Liver (tissue), 9 donors: ENCODE data around the gene MAML3. TPM values are rescaled to one million over a fixed set of nuclear protein-coding genes. Genes with fewer than 3 reads are reported as not detected.

Experiments used
- DNase-seq: peaks from one replicate; pipeline ENCODE4 v3.0.0-alpha.2; 2017; ENCODE audit warnings: low spot score
- H3K27ac ChIP-seq, 2 donors: one replicate each; pipeline ENCODE4 v1.7.0; 2013; ENCODE audit warnings: inconsistent platforms in 2 of 2, low read length in 2 of 2, control low read depth in 1 of 2, low read depth in 1 of 2, mild to moderate bottlenecking in 1 of 2
- H3K27me3 ChIP-seq, 4 donors: one replicate each; pipeline versions ENCODE4 v1.6.1 to v1.7.0; 2013; ENCODE audit warnings: low read length in 3 of 4, inconsistent platforms in 1 of 4, mild to moderate bottlenecking in 1 of 4, moderate library complexity in 1 of 4; ENCODE audit not compliant: control insufficient read depth in 4 of 4, insufficient read depth in 4 of 4
- H3K36me3 ChIP-seq, 4 donors: one replicate each; pipeline versions ENCODE4 v1.6.1 to v1.7.0; 2013; ENCODE audit warnings: low read length in 3 of 4, mild to moderate bottlenecking in 3 of 4, low read depth in 1 of 4, moderate library complexity in 1 of 4; ENCODE audit not compliant: control insufficient read depth in 4 of 4, insufficient read depth in 3 of 4
- H3K4me1 ChIP-seq, 4 donors: one replicate each; pipeline versions ENCODE4 v1.6.1 to v1.7.0; 2013; ENCODE audit warnings: low read length in 3 of 4, mild to moderate bottlenecking in 3 of 4, moderate library complexity in 1 of 4; ENCODE audit not compliant: control insufficient read depth in 4 of 4, insufficient read depth in 4 of 4
- H3K4me3 ChIP-seq, 3 donors: one replicate each; pipeline versions ENCODE4 v1.6.1 to v1.7.0; 2013; ENCODE audit warnings: low read length in 3 of 3, control low read depth in 1 of 3, low read depth in 1 of 3, mild to moderate bottlenecking in 1 of 3
- H3K9ac ChIP-seq, 2 donors: one replicate each; pipeline ENCODE4 v1.7.0; 2013; ENCODE audit warnings: low read length in 2 of 2, mild to moderate bottlenecking in 2 of 2, moderate library complexity in 2 of 2, control low read depth in 1 of 2, low read depth in 1 of 2
- H3K9me3 ChIP-seq, 4 donors: one replicate each; pipeline versions ENCODE4 v1.6.1 to v1.7.0; 2013; ENCODE audit warnings: low read length in 3 of 4; ENCODE audit not compliant: control insufficient read depth in 4 of 4
- ATF3 ChIP-seq: IDR thresholded peaks from 2 replicates; pipeline ENCODE4 v1.6.1; 2016; ENCODE audit warnings: antibody characterized with exemption
- EGR1 ChIP-seq, 2 donors: IDR thresholded peaks; 2 replicates each; pipeline ENCODE4 v1.6.1; 2016 to 2018; ENCODE audit warnings: antibody characterized with exemption in 2 of 2, low read depth in 2 of 2
- HNF4A ChIP-seq, 2 donors: conservative IDR thresholded peaks; 2 replicates each; pipeline ENCODE4 v1.6.1; 2016; ENCODE audit warnings: antibody characterized with exemption in 2 of 2, mild to moderate bottlenecking in 2 of 2
- HNF4G ChIP-seq: IDR thresholded peaks from 2 replicates; pipeline ENCODE4 v1.6.1; 2016; ENCODE audit warnings: antibody characterized with exemption
- JUND ChIP-seq, 2 donors: IDR thresholded peaks; 2 replicates each; pipeline ENCODE4 v1.6.1; 2016; ENCODE audit warnings: antibody characterized with exemption in 2 of 2
- MAX ChIP-seq: IDR thresholded peaks from 2 replicates; pipeline ENCODE4 v1.6.1; 2016; ENCODE audit warnings: antibody characterized with exemption
- NR2F2 ChIP-seq: IDR thresholded peaks from 2 replicates; pipeline ENCODE4 v1.6.1; 2016; ENCODE audit warnings: antibody characterized with exemption
- RAD21 ChIP-seq, 2 donors: IDR thresholded peaks; 2 replicates each; pipeline ENCODE4 v1.6.1; 2016; ENCODE audit warnings: antibody characterized with exemption in 2 of 2, mild to moderate bottlenecking in 2 of 2
- RXRA ChIP-seq, 2 donors: IDR thresholded peaks; 2 replicates each; pipeline ENCODE4 v1.6.1; 2017 to 2018; ENCODE audit warnings: antibody characterized with exemption in 2 of 2, mild to moderate bottlenecking in 1 of 2
- SP1 ChIP-seq: IDR thresholded peaks from 2 replicates; pipeline ENCODE4 v1.6.1; 2018; ENCODE audit warnings: antibody characterized with exemption, mild to moderate bottlenecking
- TAF1 ChIP-seq: conservative IDR thresholded peaks from 2 replicates; pipeline ENCODE4 v1.6.1; 2016; ENCODE audit warnings: antibody characterized with exemption, mild to moderate bottlenecking
- YY1 ChIP-seq: IDR thresholded peaks from 2 replicates; pipeline ENCODE4 v1.6.1; 2016; ENCODE audit warnings: antibody characterized with exemption, mild to moderate bottlenecking
- WGBS: extraction: QIAGEN DNeasy Blood & Tissue Kit; methylation state at CpG from one replicate; pipeline ENCODE4 v1.1.7; 2013; 5-methylcytosine and 5-hydroxymethylcytosine counted together
- polyA plus RNA-seq, 2 donors: library from polyadenylated mRNA; stranded (reverse) in 1 of 2; unstranded in 1 of 2; fragments of 200-250 nt in 1 of 2; fragments of >200 nt in 1 of 2; fragmentation: Nextera tagmentation in 1 of 2; extraction: Ambion mirVana in 1 of 2; gene quantifications; one replicate each; pipeline versions ENCODE4 v1.2.1 to v1.2.3, GENCODE V29; 2013 to 2015
- total RNA-seq, 2 donors: library from RNA; depleted of rRNA; stranded (reverse); fragments of >200 nt; gene quantifications; one replicate each; pipeline ENCODE4 v1.2.3, GENCODE V29; 2014
- TF ChIP-seq, protein P1 (sequence below): fragments of 150-350 bp; IDR thresholded peaks from 2 replicates; pipeline ENCODE4 v1.5.1; 2017; ENCODE audit warnings: improper control_type of control experiment, low read depth, low read length; ENCODE audit not compliant: missing input control
- TF ChIP-seq, protein P2 (sequence below): IDR thresholded peaks from 2 replicates; pipeline ENCODE4 v1.6.1; 2016; ENCODE audit warnings: antibody characterized with exemption, mild to moderate bottlenecking
- TF ChIP-seq, protein P3 (sequence below): IDR thresholded peaks from 2 replicates; pipeline ENCODE4 v1.6.1; 2016; ENCODE audit warnings: antibody characterized with exemption
- donor health status: healthy.
- donor health status: healthy.
- donor health status: healthy.
- donor health status: healthy.
- donor health status: healthy.

Gene MAML3
- total and polyA plus RNA-seq, 4 donors = 1.3 to 4.3 (median 2.7) TPM

DNA sequence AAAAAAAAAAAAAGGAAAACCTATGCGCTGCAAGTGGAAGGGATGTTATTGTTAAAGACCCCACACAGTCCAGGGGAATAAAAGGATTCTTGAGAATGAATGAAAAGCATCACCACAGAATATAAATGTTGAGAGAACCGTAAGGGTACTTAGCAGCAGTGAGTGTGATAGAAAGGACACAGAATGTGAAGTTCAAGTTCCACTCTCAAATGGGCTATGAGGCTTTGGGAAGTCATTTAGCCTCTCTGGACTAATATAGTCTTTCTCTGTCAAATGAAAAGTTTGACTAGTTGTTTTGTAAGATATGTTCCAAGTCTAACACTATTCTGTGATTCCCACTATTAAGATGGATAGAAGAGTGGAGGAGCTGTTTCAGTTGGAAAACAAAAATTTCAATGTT, 35.8 kb upstream of the MAML3 start:
- no peak overlapping the region for H3K27ac ChIP-seq
- TF ChIP-seq, protein P1, sequence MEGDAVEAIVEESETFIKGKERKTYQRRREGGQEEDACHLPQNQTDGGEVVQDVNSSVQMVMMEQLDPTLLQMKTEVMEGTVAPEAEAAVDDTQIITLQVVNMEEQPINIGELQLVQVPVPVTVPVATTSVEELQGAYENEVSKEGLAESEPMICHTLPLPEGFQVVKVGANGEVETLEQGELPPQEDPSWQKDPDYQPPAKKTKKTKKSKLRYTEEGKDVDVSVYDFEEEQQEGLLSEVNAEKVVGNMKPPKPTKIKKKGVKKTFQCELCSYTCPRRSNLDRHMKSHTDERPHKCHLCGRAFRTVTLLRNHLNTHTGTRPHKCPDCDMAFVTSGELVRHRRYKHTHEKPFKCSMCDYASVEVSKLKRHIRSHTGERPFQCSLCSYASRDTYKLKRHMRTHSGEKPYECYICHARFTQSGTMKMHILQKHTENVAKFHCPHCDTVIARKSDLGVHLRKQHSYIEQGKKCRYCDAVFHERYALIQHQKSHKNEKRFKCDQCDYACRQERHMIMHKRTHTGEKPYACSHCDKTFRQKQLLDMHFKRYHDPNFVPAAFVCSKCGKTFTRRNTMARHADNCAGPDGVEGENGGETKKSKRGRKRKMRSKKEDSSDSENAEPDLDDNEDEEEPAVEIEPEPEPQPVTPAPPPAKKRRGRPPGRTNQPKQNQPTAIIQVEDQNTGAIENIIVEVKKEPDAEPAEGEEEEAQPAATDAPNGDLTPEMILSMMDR = no peak
- no peak for TF ChIP-seq JUND (IDR thresholded peaks at IDR 0.05)
- TF ChIP-seq YY1 = no peak
- TF ChIP-seq, protein P2, sequence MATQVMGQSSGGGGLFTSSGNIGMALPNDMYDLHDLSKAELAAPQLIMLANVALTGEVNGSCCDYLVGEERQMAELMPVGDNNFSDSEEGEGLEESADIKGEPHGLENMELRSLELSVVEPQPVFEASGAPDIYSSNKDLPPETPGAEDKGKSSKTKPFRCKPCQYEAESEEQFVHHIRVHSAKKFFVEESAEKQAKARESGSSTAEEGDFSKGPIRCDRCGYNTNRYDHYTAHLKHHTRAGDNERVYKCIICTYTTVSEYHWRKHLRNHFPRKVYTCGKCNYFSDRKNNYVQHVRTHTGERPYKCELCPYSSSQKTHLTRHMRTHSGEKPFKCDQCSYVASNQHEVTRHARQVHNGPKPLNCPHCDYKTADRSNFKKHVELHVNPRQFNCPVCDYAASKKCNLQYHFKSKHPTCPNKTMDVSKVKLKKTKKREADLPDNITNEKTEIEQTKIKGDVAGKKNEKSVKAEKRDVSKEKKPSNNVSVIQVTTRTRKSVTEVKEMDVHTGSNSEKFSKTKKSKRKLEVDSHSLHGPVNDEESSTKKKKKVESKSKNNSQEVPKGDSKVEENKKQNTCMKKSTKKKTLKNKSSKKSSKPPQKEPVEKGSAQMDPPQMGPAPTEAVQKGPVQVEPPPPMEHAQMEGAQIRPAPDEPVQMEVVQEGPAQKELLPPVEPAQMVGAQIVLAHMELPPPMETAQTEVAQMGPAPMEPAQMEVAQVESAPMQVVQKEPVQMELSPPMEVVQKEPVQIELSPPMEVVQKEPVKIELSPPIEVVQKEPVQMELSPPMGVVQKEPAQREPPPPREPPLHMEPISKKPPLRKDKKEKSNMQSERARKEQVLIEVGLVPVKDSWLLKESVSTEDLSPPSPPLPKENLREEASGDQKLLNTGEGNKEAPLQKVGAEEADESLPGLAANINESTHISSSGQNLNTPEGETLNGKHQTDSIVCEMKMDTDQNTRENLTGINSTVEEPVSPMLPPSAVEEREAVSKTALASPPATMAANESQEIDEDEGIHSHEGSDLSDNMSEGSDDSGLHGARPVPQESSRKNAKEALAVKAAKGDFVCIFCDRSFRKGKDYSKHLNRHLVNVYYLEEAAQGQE = no peak
- no peak for TF ChIP-seq HNF4A (conservative IDR thresholded peaks at IDR 0.05)
- H3K36me3 ChIP-seq = no peaks in the 10 kb centered on the region
- WGBS = 96% methylated on average over 2 of the region's 2 CpGs
- DNase-seq = no peak
- H3K9ac ChIP-seq = no peak overlapping the region
- H3K27me3 ChIP-seq = no peaks in the 10 kb centered on the region
- H3K4me1 ChIP-seq = no peaks in the 10 kb centered on the region
- no peak overlapping the region for H3K4me3 ChIP-seq
- H3K9me3 ChIP-seq = no peaks in the 10 kb centered on the region

DNA sequence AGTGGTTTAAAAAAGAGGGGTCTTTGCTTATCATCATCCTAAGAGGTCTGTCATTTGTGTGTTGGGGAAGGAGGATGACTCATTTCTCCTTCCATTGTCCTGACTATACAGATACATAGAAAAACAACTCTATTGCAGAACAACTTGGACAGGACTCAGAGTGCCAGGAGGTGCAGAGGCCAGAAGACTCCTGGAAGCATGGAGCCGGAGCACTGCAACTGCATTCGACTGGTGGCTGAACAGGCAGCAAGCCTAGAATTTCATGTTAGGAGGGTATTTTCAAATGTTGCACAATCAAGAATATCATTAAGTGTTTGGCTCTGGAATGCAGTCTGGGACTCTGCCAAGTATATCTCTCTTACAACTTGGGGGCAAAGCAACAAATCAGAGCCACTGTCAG, 35.0 kb upstream of the MAML3 start:
- no peak overlapping the region for H3K4me3 ChIP-seq
- H3K9ac ChIP-seq = no peak overlapping the region
- no peaks in the 10 kb centered on the region for H3K27me3 ChIP-seq
- no peaks in the 10 kb centered on the region for H3K4me1 ChIP-seq
- no peaks in the 10 kb centered on the region for H3K36me3 ChIP-seq
- no peak overlapping the region for H3K27ac ChIP-seq
- no peak for DNase-seq
- TF ChIP-seq MAX (no peak), HNF4G (no peak), EGR1 (IDR thresholded peaks at IDR 0.05; ENCODE audit: low read depth in 2 of 2) (no peak)
- TF ChIP-seq, protein P1 = no peak
- no peaks in the 10 kb centered on the region for H3K9me3 ChIP-seq
- 77% methylated on average over 2 of the region's 2 CpGs for WGBS

DNA sequence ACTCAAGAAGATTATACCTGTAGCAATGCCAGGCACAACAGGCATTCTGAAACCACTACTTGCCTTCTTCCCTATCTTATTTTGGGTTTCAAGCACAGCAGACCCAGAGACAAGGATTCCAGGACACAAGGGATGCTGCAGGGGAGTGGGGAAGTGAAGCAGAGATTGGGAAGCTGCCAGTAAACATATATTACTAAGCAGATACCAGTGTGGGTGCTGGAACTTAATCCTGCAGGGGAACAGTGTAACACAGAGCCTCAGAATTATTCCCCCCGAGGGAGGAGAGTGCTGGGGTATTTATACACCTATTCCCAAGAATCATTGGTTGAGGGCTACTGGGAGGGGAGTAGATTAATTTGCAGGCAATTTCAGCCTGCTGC, 33.3 kb upstream of the MAML3 start:
- 80% methylated on average over 1 of the region's 1 CpG for WGBS
- Histone ChIP-seq H3K9ac (no peak overlapping the region), H3K4me3 (no peak overlapping the region), H3K9me3 (no peaks in the 10 kb centered on the region), H3K27ac (no peak overlapping the region), H3K4me1 (no peaks in the 10 kb centered on the region), H3K36me3 (no peaks in the 10 kb centered on the region), H3K27me3 (no peaks in the 10 kb centered on the region)
- no peak for DNase-seq
- no peak for TF ChIP-seq YY1
- no peak for TF ChIP-seq RXRA (IDR thresholded peaks at IDR 0.05)
- TF ChIP-seq ATF3 = no peak
- TF ChIP-seq HNF4G = no peak
- TF ChIP-seq TAF1 = no peak
- no peak for TF ChIP-seq MAX
- no peak for TF ChIP-seq EGR1 (IDR thresholded peaks at IDR 0.05; ENCODE audit: low read depth in 2 of 2)
- no peak for TF ChIP-seq SP1
- TF ChIP-seq, protein P3, sequence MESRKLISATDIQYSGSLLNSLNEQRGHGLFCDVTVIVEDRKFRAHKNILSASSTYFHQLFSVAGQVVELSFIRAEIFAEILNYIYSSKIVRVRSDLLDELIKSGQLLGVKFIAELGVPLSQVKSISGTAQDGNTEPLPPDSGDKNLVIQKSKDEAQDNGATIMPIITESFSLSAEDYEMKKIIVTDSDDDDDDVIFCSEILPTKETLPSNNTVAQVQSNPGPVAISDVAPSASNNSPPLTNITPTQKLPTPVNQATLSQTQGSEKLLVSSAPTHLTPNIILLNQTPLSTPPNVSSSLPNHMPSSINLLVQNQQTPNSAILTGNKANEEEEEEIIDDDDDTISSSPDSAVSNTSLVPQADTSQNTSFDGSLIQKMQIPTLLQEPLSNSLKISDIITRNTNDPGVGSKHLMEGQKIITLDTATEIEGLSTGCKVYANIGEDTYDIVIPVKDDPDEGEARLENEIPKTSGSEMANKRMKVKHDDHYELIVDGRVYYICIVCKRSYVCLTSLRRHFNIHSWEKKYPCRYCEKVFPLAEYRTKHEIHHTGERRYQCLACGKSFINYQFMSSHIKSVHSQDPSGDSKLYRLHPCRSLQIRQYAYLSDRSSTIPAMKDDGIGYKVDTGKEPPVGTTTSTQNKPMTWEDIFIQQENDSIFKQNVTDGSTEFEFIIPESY = no peak
- TF ChIP-seq NR2F2 = no peak
- no peak for TF ChIP-seq RAD21 (IDR thresholded peaks at IDR 0.05)
- no peak for TF ChIP-seq JUND (IDR thresholded peaks at IDR 0.05)
